Activated CD8-positive, alpha-beta memory T cell treated with anti-CD3 and anti-CD28 coated beads, Interleukin-2, amount 10 ng/mL, durations not matched to agents 7 days and 5 days (primary cell): ENCODE results near the gene IGSF9B. TPM values are rescaled to one million over a fixed set of nuclear protein-coding genes. Genes with fewer than 3 reads are reported as not detected.

Experiments
- ATAC-seq: fragments of 150-1000 bp; cut with Tn5 transposase; one replicate; pipeline ENCODE4 v1.10.0; 2021; ENCODE audit warnings: moderate library complexity
- CTCF ChIA-PET: fragments of 350-600 bp; sonication (Branson Sonifier 250); formaldehyde crosslinking; loops from one replicate; lab custom pipeline; 2021; ENCODE audit warnings: antibody characterized with exemption; lab: Charles Lee
- DNase-seq: peaks from one replicate; pipeline ENCODE4 v3.0.0-alpha.2; 2020
- H3K27ac Mint-ChIP-seq: one replicate; pipeline ENCODE4 v1.8.0; 2021; ENCODE audit warnings: mild to moderate bottlenecking, mixed read lengths
- H3K27me3 Mint-ChIP-seq: one replicate; pipeline ENCODE4 v1.8.0; 2021; ENCODE audit warnings: mixed read lengths
- H3K36me3 Mint-ChIP-seq: one replicate; pipeline ENCODE4 v1.8.0; 2021; ENCODE audit warnings: mild to moderate bottlenecking, mixed read lengths
- H3K4me1 Mint-ChIP-seq: one replicate; pipeline ENCODE4 v1.8.0; 2021; ENCODE audit warnings: mixed read lengths
- H3K4me3 Mint-ChIP-seq: one replicate; pipeline ENCODE4 v1.8.0; 2021; ENCODE audit warnings: mild to moderate bottlenecking, moderate library complexity, mixed read lengths
- H3K9me3 Mint-ChIP-seq: one replicate; pipeline ENCODE4 v1.8.0; 2022; ENCODE audit warnings: low read depth, mixed read lengths
- total RNA-seq, 2 experiments: library from RNA; stranded (reverse); gene quantifications; one replicate each; pipeline ENCODE4 v1.2.3, GENCODE V29; 2021

IGSF9B gene
- total RNA-seq, 2 experiments from 2014 or later = 19.6 to 34.5 TPM

DNA sequence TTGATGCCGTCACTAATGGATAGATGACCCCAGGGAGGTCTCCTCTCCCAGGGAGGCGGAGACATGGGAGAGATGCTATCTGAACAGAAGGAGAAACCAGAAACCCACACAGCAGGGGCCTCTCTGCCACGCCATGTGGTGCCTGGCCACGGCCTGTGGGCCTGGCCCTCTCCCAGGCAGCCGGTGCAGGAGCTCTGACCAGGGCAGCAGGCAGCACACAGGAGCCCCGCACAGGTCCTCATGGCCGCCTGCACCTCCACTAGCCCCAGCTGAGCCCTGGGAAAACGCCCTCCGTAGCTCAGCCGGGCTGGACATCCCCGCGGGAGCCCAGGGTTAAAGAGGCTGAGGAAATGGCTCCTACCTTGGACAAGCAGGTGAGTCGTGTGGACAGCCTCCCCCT lies 19.8 kb downstream of the IGSF9B start:
- Mint-ChIP-seq H3K27me3 (no peaks in the 10 kb centered on the region), H3K4me3 (no peak overlapping the region), H3K4me1 (peaks cover 3% of the 10 kb centered on the region), H3K36me3 (peaks cover 27% of the 10 kb centered on the region), H3K27ac (no peak overlapping the region), H3K9me3 (peaks cover 3% of the 10 kb centered on the region)
- no peak for DNase-seq
- CTCF ChIA-PET = interaction anchor here (0.9 to 2.9 kb wide), 2 partner anchors 10 to 113 kb away, joined by 3 to 10 read pairs; no protein-coding TSS in a partner anchor
- ATAC-seq = no peak

DNA sequence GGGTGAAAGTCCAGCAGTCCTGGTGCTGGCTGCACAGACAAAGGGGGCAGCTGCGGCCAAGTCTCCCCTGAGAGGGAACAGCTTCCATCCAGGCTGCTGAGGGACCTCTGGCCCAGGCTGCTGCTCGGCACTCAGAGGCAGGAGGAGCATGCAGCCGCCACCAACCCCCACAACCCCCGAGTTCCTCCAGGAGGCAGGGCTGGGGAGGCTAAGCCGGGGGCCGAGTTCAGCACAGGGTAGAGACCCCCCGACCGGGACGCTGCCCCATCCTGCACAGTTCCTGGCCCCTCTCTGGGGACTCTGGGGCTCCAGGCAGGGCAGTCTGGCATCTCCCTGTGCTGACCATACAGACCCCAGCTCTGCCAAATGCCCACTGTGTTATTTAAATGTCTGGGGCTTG lies 20.2 kb downstream of the IGSF9B start:
- H3K36me3 Mint-ChIP-seq = peaks cover 23% of the 10 kb centered on the region
- CTCF ChIA-PET = interaction anchor here (0.9 kb wide), 1 partner anchor 114 kb away, joined by 3 read pairs; no protein-coding TSS in a partner anchor
- ATAC-seq = no peak
- H3K4me1 Mint-ChIP-seq = peaks cover 1% of the 10 kb centered on the region
- no peak overlapping the region for H3K27ac Mint-ChIP-seq
- DNase-seq = no peak
- H3K27me3 Mint-ChIP-seq = no peaks in the 10 kb centered on the region
- peaks cover 3% of the 10 kb centered on the region for H3K9me3 Mint-ChIP-seq
- no peak overlapping the region for H3K4me3 Mint-ChIP-seq

DNA sequence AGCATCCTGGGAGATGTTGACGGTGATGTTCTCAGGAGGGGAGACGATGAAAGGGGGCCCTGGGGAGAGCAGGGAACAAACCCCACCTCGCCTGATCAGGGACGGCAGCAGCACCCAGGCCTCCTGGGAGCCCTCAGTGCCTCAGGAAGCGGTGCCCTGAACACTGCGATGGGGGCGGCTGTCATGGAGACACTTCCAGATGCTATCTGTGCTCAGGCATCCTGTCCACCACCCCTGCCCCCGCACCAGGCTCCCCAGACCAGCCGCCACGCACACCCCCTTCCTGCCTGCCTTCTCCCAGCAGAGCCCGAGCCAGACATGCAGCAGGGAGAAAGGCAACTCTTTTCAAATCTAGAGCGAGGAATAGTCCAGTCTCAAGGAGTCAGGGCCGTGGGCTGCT lies 20.6 kb downstream of the IGSF9B start:
- Mint-ChIP-seq H3K4me3 (no peak overlapping the region), H3K4me1 (peaks cover 1% of the 10 kb centered on the region), H3K27me3 (no peaks in the 10 kb centered on the region), H3K9me3 (peaks cover 3% of the 10 kb centered on the region), H3K27ac (no peak overlapping the region), H3K36me3 (peaks cover 20% of the 10 kb centered on the region)
- DNase-seq = no peak
- CTCF ChIA-PET = interaction anchor here (1.6 kb wide), 1 partner anchor 8 kb away, joined by 4 read pairs; no protein-coding TSS in a partner anchor
- ATAC-seq = no peak

DNA sequence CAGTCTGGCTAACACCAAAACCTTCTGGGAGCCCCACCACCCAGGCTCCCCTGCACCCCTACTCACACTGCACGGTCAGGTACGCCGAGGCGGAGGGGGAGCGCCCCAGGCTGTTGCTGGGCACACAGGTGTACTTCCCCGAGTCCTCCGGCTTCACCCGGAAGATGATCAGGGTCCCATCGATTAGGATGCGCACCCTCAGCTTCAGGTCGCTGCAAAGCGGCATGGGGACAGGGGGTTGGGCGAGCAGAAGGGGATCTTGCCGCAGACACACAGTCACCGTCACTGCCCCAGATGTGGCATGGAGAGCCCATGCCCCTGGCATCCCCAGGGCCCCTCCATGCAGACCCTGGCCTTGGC lies 21.2 kb downstream of the IGSF9B start:
- H3K4me1 Mint-ChIP-seq = peaks cover 1% of the 10 kb centered on the region
- no peaks in the 10 kb centered on the region for H3K27me3 Mint-ChIP-seq
- H3K9me3 Mint-ChIP-seq = peaks cover 3% of the 10 kb centered on the region
- no peak overlapping the region for H3K27ac Mint-ChIP-seq
- ATAC-seq = no peak
- CTCF ChIA-PET = interaction anchor here (1.6 kb wide), 1 partner anchor 9 kb away, joined by 4 read pairs; no protein-coding TSS in a partner anchor
- peaks cover 20% of the 10 kb centered on the region for H3K36me3 Mint-ChIP-seq
- DNase-seq = no peak
- no peak overlapping the region for H3K4me3 Mint-ChIP-seq

DNA sequence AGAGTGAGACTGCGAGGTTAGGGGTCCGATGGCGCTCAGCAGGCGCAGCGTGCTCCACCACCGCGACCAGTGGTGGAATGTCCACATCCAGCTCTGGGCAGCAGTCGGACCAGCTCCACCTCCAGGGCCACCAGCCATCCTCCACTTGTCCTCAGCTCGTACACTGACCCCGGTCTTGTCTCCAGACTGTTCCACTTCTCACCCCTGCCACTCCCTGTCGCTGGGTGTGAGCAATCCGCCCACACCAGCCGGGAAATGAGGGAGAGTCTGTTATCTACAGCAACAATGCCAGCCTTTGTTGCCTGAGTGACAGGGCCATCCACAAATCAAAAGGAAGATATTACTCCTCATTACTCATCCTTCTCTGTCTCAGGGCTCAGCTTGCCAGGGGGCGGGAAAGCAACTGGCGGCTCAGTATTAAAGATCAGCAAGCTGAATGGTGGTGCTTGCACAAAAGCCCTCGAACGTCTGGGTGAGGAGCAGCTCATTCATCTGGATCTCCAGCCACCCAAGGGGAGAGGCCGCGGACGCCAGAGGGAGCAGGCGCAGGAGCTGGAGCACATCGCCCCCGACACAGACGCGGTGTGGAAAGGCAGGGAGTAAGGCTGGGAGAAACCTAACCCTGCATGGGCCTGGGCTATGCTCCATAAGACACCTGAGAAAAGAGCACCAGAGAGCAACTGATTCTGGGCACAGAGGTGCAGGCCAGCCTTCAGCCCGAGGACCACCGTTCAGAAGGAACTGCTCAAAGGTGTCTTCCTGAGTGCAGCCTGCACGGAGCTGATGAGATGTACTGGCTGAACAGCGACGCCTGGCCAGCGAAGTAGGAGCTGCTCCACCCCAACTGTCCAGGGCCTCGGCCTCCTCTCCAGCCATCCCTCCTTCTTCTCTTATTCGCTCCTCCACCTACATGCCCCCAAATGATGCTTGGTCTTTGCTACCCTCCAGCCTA lies 21.9 kb downstream of the IGSF9B start:
- H3K36me3 Mint-ChIP-seq = peaks cover 17% of the 10 kb centered on the region
- no peak for ATAC-seq
- H3K9me3 Mint-ChIP-seq = no peaks in the 10 kb centered on the region
- no peaks in the 10 kb centered on the region for H3K27me3 Mint-ChIP-seq
- H3K27ac Mint-ChIP-seq = no peak overlapping the region
- peaks cover 5% of the 10 kb centered on the region for H3K4me1 Mint-ChIP-seq
- H3K4me3 Mint-ChIP-seq = no peak overlapping the region
- DNase-seq = no peak
- CTCF ChIA-PET = interaction anchor here (1.6 kb wide), 1 partner anchor 10 kb away, joined by 4 read pairs; no protein-coding TSS in a partner anchor

DNA sequence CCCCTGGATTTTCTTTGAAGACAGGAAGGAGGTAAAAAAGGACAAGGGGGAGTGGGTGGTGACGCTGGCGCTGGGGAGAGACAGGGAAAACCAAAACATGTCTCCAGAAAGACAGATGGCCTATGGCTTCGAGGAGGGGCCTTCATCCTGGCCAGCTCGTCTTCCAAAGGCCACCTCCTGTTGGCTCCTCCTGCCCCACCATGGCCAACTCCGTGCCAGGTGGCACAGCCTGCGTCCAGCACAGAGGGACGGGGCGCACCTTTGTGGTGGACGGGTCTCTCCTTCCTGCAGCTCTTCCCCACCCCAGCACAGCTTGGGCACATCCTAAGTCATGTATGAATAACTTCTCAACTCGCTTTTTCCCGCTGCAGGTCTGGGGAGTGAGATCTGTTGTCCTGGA lies 22.7 kb downstream of the IGSF9B start:
- CTCF ChIA-PET = no interaction called here
- no peak for ATAC-seq
- H3K4me1 Mint-ChIP-seq = peaks cover 13% of the 10 kb centered on the region
- no peaks in the 10 kb centered on the region for H3K9me3 Mint-ChIP-seq
- peaks cover 19% of the 10 kb centered on the region for H3K36me3 Mint-ChIP-seq
- H3K27ac Mint-ChIP-seq = no peak overlapping the region
- no peaks in the 10 kb centered on the region for H3K27me3 Mint-ChIP-seq
- no peak for DNase-seq
- no peak overlapping the region for H3K4me3 Mint-ChIP-seq

DNA sequence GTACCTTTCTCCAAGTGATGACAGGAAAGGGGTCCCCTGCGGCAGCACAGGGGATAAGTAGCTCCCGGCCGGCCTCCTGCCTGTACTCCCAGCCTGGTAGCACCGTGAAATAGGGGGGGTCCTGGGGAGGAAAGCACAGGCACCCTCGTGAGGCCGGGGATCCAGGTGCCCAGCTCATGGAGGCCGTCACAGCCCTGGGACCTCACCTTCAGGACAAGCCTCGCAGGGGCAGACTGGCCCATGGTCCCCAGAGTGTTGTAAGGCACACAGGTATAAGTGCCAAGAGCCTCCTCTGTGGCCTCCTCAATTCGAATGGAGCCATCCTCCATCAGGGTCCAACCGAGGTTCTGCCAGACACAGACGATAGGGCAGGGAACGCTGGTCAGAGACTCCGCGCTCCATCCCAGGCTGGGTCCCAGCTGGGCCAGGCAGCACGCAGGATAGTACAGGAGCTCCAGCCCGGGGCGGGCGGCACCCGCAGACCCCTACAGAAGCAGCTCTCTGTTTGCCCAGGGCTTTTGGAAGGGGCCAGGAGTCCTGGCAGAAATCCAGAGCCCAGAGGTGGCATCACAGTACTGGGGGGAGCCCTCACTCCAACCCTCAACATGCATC lies 25.2 kb downstream of the IGSF9B start:
- peaks cover 22% of the 10 kb centered on the region for H3K36me3 Mint-ChIP-seq
- no peak for ATAC-seq
- H3K27me3 Mint-ChIP-seq = no peaks in the 10 kb centered on the region
- CTCF ChIA-PET = interaction anchor here (0.9 kb wide), 1 partner anchor 13 kb away, joined by 3 read pairs; no protein-coding TSS in a partner anchor
- no peak overlapping the region for H3K4me3 Mint-ChIP-seq
- no peak overlapping the region for H3K27ac Mint-ChIP-seq
- H3K9me3 Mint-ChIP-seq = no peaks in the 10 kb centered on the region
- peaks cover 30% of the 10 kb centered on the region for H3K4me1 Mint-ChIP-seq
- no peak for DNase-seq

DNA sequence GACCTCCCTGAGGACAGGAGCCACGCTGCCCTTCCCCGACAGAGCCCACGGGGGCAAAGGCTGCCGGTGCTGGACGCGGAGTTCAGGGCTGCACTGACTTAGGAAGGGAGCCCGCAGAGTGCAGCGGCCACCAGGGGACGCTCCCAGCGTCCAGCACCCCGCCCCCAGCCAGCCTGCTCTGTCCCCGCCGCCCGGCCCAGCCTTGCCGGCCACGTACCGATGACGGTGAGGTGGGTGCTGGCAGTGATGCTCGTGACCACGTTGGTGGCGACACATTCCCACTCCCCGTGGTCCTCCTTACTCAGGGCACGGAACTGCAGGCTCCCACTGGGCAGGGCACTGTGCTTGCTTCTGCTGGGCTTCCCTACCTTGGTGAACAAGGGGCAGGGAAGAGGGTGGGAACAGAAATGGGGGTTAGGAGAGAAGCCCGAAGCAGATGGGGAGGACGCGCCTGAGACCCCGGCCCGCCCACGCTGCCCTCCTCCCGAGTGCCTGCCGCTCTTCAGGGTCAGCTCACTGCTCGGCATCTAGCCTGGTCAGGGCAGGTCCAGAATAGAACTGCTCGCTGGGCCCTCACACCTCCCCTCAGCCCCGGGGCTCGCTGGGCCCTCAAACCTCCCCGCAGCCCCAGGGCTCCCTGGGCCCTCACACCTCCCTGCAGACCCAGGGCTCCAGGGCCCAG lies 25.9 kb downstream of the IGSF9B start:
- Mint-ChIP-seq H3K4me1 (peaks cover 30% of the 10 kb centered on the region), H3K4me3 (no peak overlapping the region), H3K9me3 (no peaks in the 10 kb centered on the region), H3K27me3 (no peaks in the 10 kb centered on the region), H3K36me3 (peaks cover 22% of the 10 kb centered on the region), H3K27ac (no peak overlapping the region)
- CTCF ChIA-PET = interaction anchor here (0.9 kb wide), 1 partner anchor 13 kb away, joined by 3 read pairs; no protein-coding TSS in a partner anchor
- DNase-seq (no peak), ATAC-seq (no peak)

DNA sequence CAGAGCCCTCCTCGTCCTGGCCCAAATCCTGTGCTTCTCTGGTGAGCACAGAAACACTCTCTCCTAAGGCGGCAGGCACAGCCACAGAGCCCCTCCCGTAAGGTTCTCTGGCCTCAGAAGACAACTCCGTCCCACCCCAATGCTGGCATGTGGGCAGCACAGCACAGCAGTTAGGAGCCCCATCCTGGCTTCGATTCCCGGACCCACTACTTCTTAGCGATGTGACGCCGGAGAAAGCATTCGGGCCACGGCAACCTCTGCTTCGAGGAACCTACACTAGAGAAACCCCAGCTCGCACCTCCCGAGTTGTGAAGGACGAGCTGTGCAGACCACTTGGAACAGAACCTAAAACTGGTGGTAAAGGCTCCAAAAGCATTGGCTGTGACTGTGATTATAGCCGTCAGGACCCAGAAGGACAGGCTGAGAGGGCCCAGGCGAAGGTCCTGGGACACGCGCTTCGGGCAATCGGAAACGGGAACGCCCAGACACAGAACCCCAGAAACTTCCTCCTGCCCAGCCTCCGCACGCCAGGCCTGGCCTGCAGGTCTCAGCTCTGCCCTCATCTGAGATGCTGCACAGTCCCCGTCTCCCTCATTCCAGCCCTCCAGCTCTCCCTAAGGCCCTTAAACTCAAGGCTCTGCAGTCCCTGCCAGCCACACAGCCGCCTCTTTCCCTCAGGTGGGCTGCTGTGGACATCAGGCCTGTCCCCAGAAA lies 26.6 kb downstream of the IGSF9B start:
- Mint-ChIP-seq H3K27ac (peak overlapping the region; percentile 78), H3K4me1 (peaks cover 30% of the 10 kb centered on the region), H3K9me3 (no peaks in the 10 kb centered on the region), H3K36me3 (peaks cover 25% of the 10 kb centered on the region), H3K4me3 (no peak overlapping the region), H3K27me3 (no peaks in the 10 kb centered on the region)
- no peak for ATAC-seq
- CTCF ChIA-PET = no interaction called here
- DNase-seq = no peak

DNA sequence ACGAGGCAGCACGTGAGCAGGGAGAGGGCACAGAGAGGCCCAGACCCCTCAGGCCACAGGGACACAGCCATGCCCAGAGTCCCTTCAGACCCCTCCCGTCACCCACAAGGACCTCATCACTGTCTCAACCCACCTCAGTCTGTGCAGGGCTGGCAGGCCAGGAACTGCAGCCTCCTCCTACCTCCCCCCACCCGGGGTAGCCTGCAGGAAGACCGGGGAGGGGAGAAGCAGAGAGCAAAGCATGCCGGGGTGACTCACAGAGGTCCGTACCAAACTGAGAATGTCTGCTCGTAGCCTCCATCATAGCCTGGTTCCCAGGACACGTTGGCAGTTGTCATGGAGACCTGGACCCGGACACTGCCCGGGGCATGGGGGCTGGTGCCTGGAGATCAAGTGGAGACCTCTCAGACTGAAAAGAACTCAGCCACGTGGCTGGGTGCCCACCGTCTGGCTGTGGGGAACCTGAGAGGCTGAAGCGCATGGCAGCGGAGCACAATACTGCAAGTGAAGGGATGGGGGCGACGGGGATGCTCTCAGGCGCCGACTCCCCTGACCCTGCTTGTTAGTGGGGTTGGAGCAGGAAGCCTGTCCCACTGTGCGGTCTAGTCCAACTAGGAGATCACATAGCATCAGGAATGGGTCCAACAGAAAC lies 27.2 kb downstream of the IGSF9B start:
- ATAC-seq = no peak
- no peaks in the 10 kb centered on the region for H3K9me3 Mint-ChIP-seq
- CTCF ChIA-PET = no interaction called here
- H3K4me1 Mint-ChIP-seq = peaks cover 30% of the 10 kb centered on the region
- H3K27ac Mint-ChIP-seq = peak overlapping the region; percentile 78
- peaks cover 24% of the 10 kb centered on the region for H3K36me3 Mint-ChIP-seq
- no peak overlapping the region for H3K4me3 Mint-ChIP-seq
- no peak for DNase-seq
- H3K27me3 Mint-ChIP-seq = no peaks in the 10 kb centered on the region

DNA sequence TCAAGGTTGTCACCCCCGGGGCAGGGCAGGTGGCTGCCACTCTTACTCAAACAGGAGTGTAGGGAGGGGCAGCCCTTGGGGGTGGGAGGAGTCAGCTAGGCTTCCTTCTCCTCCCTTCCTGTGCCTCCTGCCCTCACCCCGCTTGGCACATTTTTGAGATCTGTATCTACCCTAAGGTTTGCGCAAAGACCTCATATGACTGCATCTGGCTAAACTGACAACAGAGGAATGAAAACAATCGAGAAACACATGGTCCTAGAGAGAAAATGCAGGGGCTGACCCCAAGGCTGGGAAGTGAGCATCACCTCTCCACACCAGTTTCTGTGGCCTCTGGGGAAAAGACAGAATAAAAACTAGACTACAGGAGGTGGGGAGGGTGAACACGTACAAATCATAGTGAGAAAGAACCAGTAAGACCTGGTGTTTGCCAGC lies 28.1 kb downstream of the IGSF9B start:
- Mint-ChIP-seq H3K4me3 (peak overlapping the region; percentile 7), H3K27me3 (no peaks in the 10 kb centered on the region), H3K36me3 (peaks cover 24% of the 10 kb centered on the region), H3K27ac (peak overlapping the region; percentile 78), H3K4me1 (peaks cover 32% of the 10 kb centered on the region), H3K9me3 (no peaks in the 10 kb centered on the region)
- ATAC-seq (peak; percentile 82), DNase-seq (peak; percentile 88)
- CTCF ChIA-PET = interaction anchor here (0.9 to 2.9 kb wide), 24 partner anchors 10 to 347 kb away, joined by 3 to 63 read pairs (median 6); partner anchors contain the start of genes GLB1L3, IGSF9B and JAM3
